Globus pallidus (tissue), 1 donor: ENCODE data around the gene ETF1.
A peak's percentile ranks its signal among the peaks of the same experiment; 100 is the strongest.
"Not testable (repeated sequence)": the region's sequence is repeated elsewhere in the genome, so short reads cannot be mapped to it uniquely, and the experiment has no call there.

Experiments
- DNase-seq: peaks from one replicate; pipeline ENCODE4 v3.0.0-alpha.2; 2015; ENCODE audit warnings: low spot score

Gene ETF1

DNA sequence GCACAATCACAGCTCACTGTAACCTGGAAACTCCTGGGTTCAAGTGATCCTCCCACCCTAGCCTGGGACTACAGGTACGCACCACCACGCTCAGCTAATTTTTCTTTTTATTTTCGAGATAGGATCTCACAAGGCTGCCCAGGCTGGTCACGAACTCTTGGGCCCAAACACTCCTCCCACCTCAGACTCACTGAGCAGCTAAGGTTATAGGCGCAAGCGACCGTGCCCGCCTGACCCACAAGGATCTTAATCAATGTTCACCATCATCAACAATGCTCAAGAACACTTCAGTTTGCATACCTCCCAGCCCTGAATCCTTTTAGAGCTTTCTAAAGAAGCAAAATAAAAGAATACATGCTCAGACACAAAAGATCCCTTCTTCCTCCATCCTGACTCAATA is 13.2 kb downstream of the ETF1 start:
- DNase-seq, result no peak

DNA sequence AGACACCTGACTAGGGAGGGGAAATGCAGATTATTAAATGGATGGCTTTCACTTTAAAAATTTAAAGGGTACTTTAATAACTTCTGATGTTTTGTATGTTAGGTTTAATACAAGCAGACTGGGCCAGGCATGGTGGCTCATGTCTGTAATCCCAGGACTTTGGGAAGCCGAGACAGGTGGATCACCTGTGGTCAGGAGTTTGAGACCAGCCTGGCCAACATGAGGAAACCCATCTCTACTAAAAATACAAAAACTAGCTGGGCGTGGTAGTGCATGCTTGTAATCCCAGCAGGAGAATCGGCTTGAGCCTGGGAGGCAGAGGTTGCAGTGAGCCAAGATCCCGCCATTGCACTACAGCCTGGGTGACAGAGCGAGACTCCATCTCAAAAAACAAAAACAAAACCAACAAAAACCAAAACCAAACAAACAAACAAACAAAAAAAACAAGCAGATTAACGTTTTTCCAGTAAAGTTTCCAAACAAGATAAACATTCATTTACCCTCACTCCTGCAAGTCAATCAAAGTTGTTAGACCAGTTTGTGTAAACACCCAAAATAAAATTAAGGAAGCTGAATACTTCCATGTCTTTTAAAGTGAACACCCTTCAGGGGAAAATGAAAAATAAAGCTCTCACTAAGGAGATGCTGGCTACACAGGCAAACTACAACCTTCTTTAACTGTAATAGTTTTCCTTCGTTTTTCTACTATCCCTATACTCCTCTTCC is 14.1 kb downstream of the ETF1 start:
- DNase-seq, result no peak

DNA sequence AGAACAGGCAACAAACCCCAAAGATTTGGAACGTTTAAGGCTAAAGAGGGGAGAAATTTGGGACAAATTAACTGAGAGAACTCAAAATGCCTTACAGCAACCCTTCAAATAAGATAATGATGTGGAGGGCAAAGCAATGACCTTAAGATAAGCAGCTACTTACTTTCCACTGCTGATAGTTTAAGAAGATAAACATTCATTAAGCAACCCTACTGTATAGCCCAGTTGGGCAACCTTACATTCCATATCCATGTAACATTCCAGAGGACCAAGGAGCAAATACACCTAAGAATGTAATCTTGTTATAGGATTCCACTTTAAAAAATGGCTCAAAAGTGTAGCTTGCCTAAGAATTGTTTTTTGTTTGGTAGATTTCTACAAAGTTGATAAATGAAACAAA is 14.8 kb downstream of the ETF1 start:
- DNase-seq, result no peak

DNA sequence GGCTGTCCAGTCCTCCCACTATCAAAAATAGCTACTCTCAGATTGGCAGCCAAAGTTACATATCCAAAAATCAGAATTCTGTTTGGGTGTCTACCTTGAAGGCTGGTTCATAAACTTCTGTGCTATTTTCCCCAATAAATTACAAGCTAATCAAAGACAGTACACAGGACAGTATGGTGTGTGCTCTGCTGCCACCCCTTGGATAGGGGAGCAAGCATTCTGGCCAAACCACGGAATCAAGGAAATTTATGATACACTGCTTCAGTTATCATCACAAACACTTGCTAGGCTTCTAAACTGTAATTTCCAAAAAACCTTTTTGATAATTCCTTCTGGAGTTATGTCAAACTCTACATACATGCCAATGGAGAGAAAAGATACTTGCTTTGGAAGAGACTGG is 15.9 kb downstream of the ETF1 start:
- no peak for DNase-seq

DNA sequence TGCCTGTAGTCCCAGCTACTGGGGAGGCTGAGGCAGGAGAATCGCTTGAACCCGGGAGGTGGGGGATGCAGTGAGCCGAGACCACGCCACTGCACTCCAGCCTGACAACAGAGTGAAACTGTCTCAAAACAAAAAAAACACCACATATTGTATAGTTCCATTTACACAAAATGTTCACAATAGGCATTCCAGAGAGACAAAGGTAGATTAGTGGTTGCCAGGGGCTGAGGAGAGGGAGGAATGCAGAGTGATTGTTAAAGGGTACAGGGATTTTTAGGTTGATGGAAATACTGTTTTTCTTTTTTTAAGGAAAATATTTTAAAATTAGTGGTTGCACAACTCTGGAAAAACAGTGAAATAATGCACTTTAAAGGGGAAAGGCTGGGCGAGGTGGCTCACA is 19.6 kb downstream of the ETF1 start:
- DNase-seq, result no peak

DNA sequence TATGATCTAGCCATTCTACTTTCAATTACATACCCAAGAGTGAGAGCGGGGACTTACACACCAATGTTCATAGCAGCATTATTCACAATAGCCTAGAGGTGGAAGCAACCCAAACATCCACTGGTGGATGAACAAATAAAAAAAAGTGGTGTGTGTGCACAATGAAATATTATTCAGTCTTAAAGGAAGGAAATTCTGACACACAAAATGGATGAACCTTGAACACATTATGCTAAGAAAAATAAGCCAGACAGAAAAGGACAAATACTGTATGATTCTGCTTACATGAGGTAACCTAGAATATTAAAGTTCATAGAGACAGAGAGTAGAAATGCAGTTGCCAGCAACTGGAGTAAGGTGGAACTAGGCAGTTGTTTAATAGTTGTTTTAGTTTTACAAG is 22.1 kb downstream of the ETF1 start:
- no peak for DNase-seq

DNA sequence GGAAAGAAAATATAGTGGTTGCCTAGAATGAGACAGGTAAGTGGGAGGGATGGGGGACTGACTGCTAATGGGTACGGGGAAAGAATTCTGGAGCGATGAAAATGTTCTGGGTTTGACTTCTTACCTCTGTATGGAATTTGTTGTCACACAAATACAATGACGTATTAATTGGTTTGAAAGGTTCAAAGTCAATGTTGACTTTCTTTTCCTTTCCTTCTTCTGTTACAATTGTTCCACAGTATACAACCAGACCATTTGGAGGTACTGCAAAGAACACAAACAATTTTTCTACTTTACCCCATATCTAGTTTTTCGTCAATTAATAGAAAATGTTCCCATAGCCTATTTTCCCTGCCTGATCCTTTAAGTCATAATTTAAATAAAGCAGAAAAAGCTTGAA is 25.6 kb downstream of the ETF1 start:
- no peak for DNase-seq

DNA sequence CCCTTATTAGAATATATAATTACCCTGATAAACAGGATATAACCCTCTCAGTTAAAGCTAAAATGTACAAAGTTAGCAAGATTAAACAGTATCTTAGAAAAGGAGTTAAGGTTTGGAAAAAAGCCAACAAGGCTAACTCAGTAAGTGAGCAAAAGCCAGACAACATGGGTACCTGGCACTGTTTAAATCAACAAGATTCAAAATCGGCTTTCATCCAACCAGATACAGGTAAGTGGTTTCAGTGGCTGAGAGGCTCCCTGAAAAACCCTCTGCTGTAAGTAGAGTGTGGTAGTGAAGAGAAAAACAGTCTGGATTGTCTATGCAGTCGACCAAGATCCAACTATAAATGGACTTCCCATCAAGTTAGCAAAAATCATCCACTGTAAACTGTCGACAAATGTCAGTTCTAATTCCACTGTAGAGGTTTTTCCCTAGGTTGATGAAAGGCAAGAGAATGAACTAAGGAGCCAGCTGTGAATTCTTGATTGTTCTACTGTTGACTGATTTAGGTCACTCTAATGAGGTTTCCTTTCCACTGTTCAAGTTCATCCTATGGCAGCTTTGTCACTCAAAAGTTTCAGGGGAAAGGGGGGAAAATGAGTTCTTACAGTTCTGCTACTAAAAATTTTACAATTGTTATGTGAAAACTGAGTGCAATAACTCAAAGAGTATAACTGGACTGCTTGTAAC is 27.3 kb downstream of the ETF1 start:
- no peak for DNase-seq

DNA sequence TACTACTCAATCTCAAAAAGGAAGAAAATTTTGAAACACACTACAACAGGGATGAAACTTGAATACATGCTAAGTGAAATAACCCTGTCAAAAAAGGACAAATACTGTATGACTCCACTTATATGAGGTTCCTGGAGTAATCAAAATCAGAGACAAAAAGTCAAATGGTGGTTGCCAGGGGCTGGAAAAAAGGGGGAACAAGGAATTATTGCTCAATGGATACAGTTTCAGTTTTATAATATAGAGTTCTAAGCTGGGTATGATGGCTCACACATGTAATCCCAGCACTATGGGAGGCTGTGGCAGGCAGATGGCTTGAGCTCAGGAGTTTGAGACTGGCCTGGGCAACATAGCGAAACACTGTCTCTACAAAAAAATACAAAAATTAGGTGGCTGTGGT is 29.0 kb downstream of the ETF1 start:
- DNase-seq, result no peak

DNA sequence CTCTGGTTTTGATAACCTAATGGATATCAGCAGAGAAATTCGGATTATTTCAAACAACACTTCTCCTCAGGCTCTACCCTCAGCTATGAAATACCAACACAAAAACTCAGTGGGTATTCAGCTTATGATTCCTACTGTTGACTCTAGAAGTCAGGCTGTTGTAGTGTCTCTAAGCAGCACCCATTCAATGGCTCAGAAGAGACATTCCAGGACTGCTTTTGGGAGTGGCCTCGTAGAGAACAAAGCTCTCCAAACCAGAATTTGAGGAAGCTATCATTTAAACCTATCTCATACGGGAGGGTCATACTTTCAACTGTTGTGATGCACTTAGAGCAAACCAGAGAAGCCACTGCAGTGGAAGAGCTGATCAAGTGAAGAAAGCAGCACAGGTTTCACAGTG is 34.1 kb downstream of the ETF1 start:
- no peak for DNase-seq

DNA sequence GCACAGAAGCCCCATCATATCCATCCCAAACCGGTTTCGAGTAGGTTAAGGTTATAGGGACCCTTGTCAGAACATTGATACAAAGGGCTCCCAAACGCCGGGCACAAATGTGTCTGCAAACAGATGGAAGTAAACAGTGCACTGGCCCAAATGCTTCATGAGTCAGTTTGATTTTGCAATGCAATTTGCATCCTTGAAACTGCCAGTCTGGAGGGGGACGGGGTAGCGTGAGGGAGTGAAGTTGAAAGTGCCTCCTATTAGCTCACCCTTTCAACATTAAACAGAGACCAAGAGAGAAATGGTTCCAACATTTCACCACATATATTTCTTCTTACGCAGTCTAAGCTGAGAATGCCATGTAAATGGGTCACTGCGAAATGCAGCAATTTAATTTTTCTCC is 35.6 kb downstream of the ETF1 start:
- DNase-seq, result not testable (repeated sequence)

DNA sequence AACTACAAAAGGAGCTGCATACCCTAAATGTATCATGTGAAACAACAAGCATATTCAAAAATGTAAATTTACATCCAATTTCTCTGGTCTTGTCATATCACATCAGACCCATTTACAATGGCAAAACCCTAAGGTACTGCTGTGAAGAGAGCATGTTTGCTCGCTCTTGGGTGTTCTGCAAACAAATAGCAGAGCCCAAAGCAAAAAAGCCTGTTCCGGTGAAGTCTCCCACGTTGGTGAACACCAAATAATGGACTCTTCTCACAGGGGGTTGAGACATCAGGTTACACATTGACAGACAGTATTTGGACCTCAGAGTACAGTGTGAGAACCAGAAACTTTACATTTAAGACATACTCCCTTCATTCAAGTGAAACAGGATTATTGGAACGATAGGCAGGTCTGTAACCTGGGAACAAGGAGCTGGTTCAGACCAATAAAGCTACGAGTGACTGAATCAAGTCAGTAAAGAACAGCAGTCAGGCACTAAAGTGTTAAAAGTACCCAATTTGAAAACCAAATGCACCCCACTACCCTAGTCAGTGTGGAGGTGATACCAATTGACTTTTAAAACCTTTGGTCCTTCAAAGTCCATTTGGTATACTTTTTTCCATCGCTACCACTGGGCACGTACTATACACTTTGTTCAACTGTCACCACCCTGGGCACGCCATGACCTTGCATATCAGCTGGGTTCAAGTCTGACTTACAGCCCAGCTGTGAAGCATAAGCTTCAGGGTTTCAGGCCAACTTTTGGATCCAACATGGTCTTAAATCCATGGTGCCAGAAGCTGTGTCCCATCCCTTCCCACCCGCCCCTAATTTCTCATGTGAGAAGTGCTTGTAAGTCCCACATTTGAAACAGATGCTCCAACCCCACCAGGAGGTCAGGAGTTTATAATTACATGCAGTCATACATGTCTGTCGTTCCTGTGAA is 36.4 kb downstream of the ETF1 start:
- no peak for DNase-seq

DNA sequence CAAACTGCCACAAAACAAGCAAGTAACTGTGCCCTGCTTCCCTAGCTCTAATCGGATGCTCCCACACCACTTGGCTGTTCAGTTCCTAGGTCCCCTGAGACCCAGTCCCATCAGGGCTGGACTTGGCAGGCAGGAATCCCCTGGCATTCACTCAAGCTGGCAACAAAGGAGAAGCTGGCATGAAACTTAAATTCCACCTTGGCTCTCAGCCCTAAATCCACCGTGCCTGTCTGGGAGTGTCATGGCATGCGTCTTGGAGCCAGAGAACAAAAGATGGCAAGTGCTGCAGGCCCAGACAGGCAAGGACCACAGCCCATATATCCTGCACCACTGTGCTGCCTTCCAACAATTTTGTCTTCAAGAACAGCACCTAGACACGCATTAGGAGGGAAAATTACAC is 38.2 kb downstream of the ETF1 start:
- no peak for DNase-seq

DNA sequence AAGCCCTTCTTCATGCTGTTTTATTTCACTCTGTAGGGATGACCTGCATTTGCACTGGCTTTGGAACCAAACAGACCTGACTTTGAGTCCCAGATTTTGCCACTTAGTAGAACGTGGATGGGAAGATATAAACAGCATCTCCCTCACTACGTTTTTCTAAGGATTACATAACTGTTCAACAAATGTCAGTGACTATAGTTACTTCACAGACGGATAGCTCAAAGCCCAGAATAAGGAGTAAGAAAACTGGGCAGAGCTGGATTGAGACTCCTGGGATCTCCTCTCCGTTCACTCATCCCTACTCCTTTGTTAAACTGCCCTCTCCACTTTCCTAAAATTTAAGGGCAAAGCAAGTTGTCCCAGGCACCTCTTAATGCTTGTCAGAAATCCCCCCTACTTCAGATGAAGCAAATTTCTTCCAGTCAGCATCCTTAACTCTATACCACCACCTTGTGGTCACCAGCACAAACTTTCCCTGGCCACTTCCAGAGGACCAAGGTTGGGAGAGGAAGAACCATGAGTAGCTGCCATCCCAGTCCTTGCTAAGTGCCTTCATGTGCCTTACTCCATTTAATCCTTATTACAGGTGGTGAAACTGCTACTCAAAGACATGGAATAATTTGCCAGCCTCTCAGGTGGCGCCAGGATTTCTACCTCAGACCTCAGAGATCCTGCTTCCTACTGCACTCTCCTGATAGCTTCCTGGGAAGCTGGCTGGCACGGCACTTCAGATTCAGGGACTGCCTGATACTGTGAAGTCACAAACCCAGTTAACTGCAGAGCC is 39.4 kb downstream of the ETF1 start:
- DNase-seq, result peak; percentile 60

DNA sequence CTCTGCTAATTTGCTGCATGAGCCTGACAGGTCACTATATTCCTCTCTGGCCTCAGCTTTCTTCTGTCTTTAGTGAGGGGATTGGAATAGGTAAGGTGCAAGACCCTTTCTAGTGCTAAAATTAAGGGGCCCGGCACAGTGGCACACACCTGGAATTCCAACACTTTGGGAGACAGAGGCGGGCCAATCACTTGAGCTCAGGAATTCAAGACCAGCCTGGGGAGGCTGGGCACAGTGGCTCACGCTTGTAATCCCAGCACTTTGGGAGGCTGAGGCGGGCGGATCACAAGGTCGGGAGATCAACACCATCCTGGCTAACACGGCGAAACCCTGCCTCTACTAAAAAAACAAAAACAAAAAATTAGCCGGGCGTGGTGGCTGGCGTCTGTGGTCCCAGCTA is 40.5 kb downstream of the ETF1 start:
- no peak for DNase-seq

DNA sequence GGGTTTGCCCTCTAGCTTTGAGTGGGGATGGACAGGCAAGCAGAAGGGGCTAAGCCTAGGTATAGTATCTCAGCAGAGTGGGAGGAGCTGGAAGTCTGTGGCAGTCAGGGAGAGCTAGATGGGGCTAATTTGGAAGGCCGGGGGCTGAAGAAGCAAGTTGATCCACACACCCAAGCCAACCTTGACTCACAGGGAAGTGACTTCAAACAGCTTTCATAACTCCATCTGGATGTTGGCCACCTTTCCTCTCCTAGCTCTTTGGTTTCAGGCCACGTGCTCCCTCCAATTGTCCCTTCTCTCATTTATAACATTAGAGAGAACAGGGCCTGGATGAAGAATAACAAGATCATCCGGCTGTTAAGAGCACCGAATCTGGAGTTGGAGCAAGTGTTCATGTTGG is 40.9 kb downstream of the ETF1 start:
- DNase-seq, result no peak

DNA sequence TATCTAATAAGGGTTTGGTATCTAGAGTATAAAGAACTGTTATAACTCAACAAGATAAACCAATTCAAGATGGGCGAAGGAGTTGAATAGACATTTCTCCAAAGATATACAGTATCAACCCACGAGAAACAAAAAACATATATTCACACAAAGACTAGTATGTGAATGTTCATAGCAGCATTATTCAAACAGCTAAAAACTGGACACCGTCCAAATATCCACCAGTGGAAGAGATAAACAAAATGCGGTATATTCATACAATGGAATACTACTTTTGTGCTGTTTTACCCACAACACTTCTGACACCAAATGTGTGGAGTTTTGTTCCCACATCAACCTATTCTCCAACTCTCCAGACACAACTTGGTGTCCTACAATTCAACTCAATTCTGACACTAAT is 44.7 kb downstream of the ETF1 start:
- DNase-seq, result no peak

DNA sequence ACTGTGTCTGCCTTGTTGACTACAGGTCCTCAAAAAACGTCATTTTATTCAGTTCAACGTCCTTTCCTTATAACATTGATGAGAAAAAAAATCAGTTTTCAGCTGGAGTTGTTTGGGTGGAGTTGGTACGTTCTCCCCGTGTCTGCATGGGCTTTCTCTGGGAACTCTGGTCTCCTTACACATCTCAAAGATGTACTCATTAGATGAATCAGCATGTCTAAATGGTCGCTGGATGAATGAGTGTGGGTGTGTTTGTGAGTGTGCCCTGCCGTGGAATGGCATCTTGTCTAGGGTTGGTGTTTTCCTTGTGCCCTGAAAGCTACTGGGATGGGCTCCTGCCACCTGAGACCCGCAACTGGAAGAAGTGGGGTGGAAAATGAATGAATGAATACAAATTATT is 47.7 kb downstream of the ETF1 start:
- no peak for DNase-seq

DNA sequence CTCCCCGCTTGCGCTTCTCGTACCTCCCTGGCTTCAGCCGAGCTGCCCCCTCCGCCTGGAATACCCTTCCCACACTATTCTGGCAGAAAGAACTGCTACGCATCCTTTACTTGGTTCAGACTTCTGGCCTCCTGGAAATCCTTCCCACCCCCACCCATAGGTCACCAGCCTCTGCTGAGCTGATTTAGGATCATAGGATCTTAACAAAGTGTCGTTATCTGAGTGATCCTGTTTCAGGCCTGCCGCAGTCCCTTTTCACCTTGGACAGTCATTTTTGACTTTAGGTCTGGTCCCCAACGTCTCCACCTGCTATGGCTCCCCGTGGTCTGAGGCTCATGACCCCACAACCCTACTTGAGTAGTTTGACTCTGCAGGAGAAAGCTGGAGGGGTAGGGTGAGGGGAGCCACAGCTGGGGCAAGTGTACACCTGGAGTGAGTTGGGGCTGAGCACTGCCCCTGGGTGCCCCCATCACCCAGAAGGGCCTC is 50.4 kb downstream of the ETF1 start:
- no peak for DNase-seq

DNA sequence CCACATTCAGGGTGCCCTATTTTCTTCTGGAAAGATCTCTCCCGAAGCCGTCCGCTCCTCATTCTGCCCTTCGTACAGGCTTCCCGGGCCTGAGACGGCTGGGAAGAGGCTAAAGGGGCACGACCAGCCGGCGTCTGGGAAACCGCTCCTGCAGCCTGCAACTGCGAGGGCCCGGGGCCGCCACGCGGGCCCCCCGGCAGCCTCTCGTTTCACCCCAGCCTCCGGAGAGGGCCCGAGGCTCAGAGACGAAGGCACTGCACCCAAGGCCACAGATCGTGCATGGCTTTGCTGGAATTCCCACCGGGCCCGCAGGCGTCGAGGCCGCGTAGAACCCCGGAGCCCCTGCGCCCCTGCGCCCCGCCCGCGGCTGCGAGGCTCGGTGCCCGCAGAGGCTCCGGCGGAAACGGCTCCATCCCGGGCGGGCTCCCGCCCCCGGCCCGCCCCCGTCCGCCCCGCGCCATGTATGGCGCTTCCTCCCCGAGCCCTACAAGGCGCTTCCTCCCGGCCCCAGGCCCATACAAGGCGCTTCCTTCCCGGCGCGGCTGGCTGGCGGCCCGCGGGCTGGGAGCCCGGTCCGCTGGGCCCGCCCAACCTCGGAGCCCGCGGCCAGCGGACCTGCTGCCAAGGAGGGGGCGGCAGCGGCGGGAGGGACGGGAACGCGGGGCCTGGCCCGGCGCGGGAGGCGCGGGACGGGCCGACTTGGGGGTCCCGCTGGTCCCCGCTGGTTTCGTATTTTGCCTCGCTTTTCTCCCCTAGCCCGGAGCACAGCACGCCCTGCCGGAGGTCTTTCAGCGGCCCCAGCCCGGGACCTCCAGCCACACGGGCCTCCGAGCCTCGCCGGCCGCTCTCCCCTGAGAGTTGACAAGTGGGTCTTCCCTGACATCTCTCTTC is 51.1 kb downstream of the ETF1 start:
- peak; percentile 93 for DNase-seq

DNA sequence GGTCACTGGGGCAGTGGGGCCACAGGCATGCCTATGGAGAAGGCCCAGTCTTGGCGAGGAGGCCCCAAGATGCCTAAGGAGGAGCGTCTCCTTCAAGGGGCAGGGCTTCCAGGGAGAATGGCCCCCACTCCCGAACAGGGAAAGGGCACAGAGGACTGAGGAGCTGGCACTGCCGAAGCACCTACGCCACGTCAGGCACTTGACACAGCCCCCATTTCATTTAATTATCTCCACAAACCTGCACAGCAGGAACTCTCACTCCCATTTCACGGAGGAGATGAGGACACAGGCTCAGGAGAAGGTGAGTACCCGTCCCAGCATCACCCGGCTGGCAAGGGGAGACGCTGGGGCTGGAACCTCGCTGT is 51.8 kb downstream of the ETF1 start:
- no peak for DNase-seq
